Esophagus (tissue), 2 donors: ENCODE measurements around the gene TTC33. TPM values are rescaled to one million over a fixed set of nuclear protein-coding genes. Genes with fewer than 3 reads are reported as not detected.

Source experiments
- H3K27ac ChIP-seq, 2 donors: one replicate each; pipeline ENCODE4 v1.5.1; 2013; ENCODE audit warnings: low read depth in 2 of 2, mild to moderate bottlenecking in 2 of 2, inconsistent platforms in 1 of 2, low read length in 1 of 2, moderate library complexity in 1 of 2
- H3K27me3 ChIP-seq, 2 donors: one replicate each; pipeline ENCODE4 v1.6.1; 2013; ENCODE audit warnings: low read length in 2 of 2, control low read depth in 1 of 2, mild to moderate bottlenecking in 1 of 2; ENCODE audit not compliant: insufficient read depth in 2 of 2, control insufficient read depth in 1 of 2
- H3K36me3 ChIP-seq, 2 donors: one replicate each; pipeline ENCODE4 v1.6.1; 2013; ENCODE audit warnings: low read length in 1 of 2; ENCODE audit not compliant: control insufficient read depth in 2 of 2, insufficient read depth in 2 of 2
- H3K4me1 ChIP-seq, 2 donors: one replicate each; pipeline ENCODE4 v1.6.1; 2013; ENCODE audit warnings: low read length in 1 of 2; ENCODE audit not compliant: control insufficient read depth in 2 of 2, insufficient read depth in 2 of 2
- H3K4me3 ChIP-seq, 2 donors: one replicate each; pipeline ENCODE4 v1.5.1; 2013; ENCODE audit warnings: low read length in 2 of 2, mild to moderate bottlenecking in 2 of 2, low read depth in 1 of 2, moderate library complexity in 1 of 2
- H3K9me3 ChIP-seq, 2 donors: one replicate each; pipeline ENCODE4 v1.6.1; 2013; ENCODE audit warnings: mild to moderate bottlenecking in 2 of 2, low read depth in 1 of 2, low read length in 1 of 2, moderate library complexity in 1 of 2; ENCODE audit not compliant: control insufficient read depth in 2 of 2, insufficient read depth in 1 of 2
- WGBS, 2 donors: extraction: QIAGEN DNeasy Blood & Tissue Kit; methylation state at CpG; one replicate each; pipeline ENCODE4 v1.1.7; 2013; 5-methylcytosine and 5-hydroxymethylcytosine counted together
- polyA plus RNA-seq, 2 donors: library from polyadenylated mRNA; stranded (reverse); fragments of 200-250 nt; gene quantifications; one replicate each; pipeline ENCODE4 v1.2.3, GENCODE V29; 2013
- donor health status: healthy with polysubstance abuse.
- donor health status: Bipolar disorder and iron deficiency.

The TTC33 gene
- polyA plus RNA-seq, 2 donors, result 3.2 to 3.7 TPM

DNA sequence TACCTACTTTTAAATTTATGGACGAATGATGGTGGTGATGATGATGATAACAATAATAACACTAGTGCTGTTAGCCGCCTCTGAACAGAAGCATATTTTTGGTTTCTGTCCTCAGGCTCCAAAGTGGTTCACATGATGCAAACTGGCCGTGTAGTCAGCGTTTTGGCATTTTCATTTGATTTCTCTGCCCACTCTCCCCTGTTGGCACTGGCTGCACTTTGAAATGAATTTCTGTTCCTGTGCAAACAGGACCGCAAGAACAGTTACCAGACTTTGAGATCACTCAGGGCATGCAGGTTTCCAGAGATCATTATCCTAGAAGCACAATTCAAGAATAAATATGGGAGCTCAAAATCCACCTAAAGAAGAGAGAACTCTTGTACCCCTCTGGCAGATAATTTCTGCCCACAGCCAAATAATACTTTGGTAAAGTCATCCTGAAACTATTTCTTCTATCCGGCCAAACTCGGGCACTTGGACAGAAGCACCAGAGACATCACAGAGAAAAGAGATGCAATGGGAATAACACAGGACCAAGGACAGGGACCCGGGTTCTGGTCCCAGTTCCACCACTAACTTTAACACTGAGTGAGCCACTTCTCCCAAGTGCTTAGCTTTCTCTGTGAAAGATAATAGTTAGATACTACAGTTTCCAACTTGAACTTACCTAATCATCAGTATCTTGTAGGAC lies 277.8 kb downstream of the TTC33 start:
- WGBS, 2 donors, result 51 to 63% methylated on average over 8 of the region's 8 CpGs
- no peaks in the 10 kb centered on the region for H3K9me3 ChIP-seq
- H3K27me3 ChIP-seq, result no peaks in the 10 kb centered on the region
- no peaks in the 10 kb centered on the region for H3K4me1 ChIP-seq
- H3K36me3 ChIP-seq, result no peaks in the 10 kb centered on the region
- H3K27ac ChIP-seq, result no peak overlapping the region
- H3K4me3 ChIP-seq, result no peak overlapping the region

DNA sequence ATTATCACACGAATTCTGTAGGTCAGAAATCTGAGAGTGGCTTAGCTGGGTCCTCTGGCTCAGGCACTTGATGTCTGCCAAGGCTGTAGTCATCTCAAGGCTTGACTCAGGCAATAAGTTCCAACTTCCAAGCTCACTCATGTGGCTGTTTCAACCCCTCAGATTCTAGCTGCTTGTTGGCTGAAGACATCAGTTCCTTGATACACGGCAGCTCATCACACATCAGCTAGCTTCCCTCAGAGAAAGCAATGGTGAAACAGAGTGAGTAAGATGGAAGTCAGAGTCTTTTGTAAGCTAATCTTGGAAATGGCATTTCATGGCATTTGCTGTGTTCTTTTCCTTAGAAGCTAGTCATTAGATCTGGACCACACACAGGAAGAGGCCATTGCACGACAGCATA lies 280.2 kb downstream of the TTC33 start:
- Histone ChIP-seq H3K4me3 (no peak overlapping the region), H3K27me3 (no peaks in the 10 kb centered on the region), H3K27ac (no peak overlapping the region), H3K9me3 (no peaks in the 10 kb centered on the region), H3K4me1 (no peaks in the 10 kb centered on the region), H3K36me3 (no peaks in the 10 kb centered on the region)
- 85 to 87% methylated on average over 3 of the region's 3 CpGs for WGBS, 2 donors

DNA sequence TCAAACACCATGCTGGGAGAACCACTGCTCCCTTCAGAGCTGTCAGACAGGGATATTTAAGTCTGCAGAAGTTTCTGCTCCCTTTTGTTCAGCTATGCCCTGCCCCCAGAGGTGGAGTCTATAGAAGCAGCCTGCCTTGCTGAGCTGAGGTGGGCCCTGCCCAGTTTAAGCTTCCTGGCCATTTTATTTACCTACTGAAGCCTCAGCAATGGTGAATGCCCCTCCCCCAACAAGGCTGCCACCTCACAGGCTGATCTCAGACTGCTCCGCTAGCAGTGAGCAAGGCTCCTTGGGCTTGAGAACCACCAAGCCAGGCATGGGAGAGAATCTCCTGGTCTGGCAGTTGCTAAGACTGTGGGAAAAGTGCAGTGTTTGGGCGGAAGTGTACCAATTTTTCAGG lies 281.5 kb downstream of the TTC33 start:
- Histone ChIP-seq H3K4me3 (no peak overlapping the region), H3K9me3 (no peaks in the 10 kb centered on the region), H3K4me1 (no peaks in the 10 kb centered on the region), H3K36me3 (no peaks in the 10 kb centered on the region), H3K27ac (no peak overlapping the region), H3K27me3 (no peaks in the 10 kb centered on the region)
- WGBS, 2 donors, result 97 to 100% methylated on average over 2 of the region's 2 CpGs

DNA sequence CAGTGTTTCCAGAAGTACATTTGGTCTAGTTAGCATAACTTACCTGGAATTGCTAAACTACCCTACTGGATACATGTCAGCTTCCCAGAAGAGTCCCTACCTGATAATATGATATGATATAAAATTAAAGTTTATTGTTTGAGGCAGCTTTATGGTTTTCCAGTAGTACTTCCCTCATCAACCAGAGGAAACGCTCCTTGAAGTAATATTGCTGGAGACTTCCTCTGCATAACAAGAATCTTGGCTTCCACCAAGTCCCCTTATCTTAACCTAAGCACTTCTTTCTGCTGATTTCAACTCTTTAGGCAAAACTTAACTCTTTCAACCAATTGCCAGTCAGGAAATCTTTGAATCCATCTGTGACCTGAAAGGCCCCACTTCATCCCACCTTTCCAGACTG lies 290.3 kb downstream of the TTC33 start:
- H3K9me3 ChIP-seq, result no peaks in the 10 kb centered on the region
- no peaks in the 10 kb centered on the region for H3K4me1 ChIP-seq
- H3K36me3 ChIP-seq, result no peaks in the 10 kb centered on the region
- H3K27me3 ChIP-seq, result no peaks in the 10 kb centered on the region
- H3K27ac ChIP-seq, result no peak overlapping the region
- no peak overlapping the region for H3K4me3 ChIP-seq
- WGBS, 2 donors, result 72 to 73% methylated on average over 1 of the region's 1 CpG

DNA sequence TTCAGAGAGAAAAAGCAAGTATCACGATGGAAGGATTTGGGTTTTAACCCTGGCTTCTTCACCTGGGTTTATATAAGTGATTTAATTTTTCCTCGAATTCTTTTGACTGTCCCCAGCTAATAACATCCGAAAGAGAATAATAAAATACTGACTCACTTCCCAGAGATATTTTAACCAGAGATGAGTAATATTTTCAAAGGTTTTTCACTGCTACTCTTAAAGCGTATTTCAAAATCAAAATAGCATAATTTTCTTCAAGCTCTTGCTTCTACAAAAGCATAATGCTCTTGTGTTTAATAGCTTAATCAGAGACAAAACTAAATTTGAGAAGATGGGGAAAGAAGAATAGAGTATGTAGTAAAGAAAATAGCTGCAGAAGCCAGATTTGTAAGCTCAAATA lies 291.2 kb downstream of the TTC33 start:
- no peak overlapping the region for H3K4me3 ChIP-seq
- H3K4me1 ChIP-seq, result no peaks in the 10 kb centered on the region
- H3K9me3 ChIP-seq, result peaks cover 0 to 3% of the 10 kb centered on the region in 2 donors
- 67 to 82% methylated on average over 4 of the region's 4 CpGs for WGBS, 2 donors
- no peaks in the 10 kb centered on the region for H3K36me3 ChIP-seq
- H3K27ac ChIP-seq, result no peak overlapping the region
- no peaks in the 10 kb centered on the region for H3K27me3 ChIP-seq

Other genes with a start within 250 kb of the TTC33 start
- gene PTGER4, start 76.0 kb downstream of the TTC33 start, polyA plus RNA-seq, result 1 to 10 TPM; 1.2 to 1.4 TPM
- gene PRKAA1, start 42.4 kb upstream of the TTC33 start, polyA plus RNA-seq, result 10 to 100 TPM; 13.6 to 15.7 TPM
- gene RPL37, start 79.3 kb upstream of the TTC33 start, polyA plus RNA-seq, result 1,000 to 10,000 TPM; 1,738 to 2,494 TPM
- gene CARD6, start 85.4 kb upstream of the TTC33 start, polyA plus RNA-seq, result 1 to 10 TPM; 6.4 to 7.9 TPM
- gene C7, start 153.5 kb upstream of the TTC33 start, polyA plus RNA-seq, result 10 to 100 TPM in 1 of 2 donors, 1 to 10 TPM in 1; 6.5 to 30.5 TPM